ENCODE measurements around the gene NAA38.
A peak's percentile ranks its signal among the peaks of the same experiment; 100 is the strongest.

NAA38 gene

GRCh38 chr17:7833795-7834541 lies 23.4 kb downstream of the NAA38 start, which contains the start of gene KDM6B:
KDM6B (plus strand) TSS chr17:7834217; CDS start chr17:7845555, 11,338 bp downstream.
- no peak within 1 kb of the TSS; the same call in 1 of the 2 replicates for H2AFZ ChIP-seq (ENCODE audit: low read depth)
- H3K4me3 ChIP-seq (IDR thresholded peaks at IDR 0.05; ENCODE audit: insufficient read depth, low read depth, low read length) = no peak within 1 kb of the TSS
- TF ChIP-seq, protein P1, sequence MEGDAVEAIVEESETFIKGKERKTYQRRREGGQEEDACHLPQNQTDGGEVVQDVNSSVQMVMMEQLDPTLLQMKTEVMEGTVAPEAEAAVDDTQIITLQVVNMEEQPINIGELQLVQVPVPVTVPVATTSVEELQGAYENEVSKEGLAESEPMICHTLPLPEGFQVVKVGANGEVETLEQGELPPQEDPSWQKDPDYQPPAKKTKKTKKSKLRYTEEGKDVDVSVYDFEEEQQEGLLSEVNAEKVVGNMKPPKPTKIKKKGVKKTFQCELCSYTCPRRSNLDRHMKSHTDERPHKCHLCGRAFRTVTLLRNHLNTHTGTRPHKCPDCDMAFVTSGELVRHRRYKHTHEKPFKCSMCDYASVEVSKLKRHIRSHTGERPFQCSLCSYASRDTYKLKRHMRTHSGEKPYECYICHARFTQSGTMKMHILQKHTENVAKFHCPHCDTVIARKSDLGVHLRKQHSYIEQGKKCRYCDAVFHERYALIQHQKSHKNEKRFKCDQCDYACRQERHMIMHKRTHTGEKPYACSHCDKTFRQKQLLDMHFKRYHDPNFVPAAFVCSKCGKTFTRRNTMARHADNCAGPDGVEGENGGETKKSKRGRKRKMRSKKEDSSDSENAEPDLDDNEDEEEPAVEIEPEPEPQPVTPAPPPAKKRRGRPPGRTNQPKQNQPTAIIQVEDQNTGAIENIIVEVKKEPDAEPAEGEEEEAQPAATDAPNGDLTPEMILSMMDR (conservative IDR thresholded peaks at IDR 0.05; ENCODE audit: low read depth, low read length) = no peak
- H3K4me2 ChIP-seq = 0 out of 2 replicates have a peak within 1 kb of the TSS, but pooled peaks have one; percentile 29
- H3K27ac ChIP-seq = peak within 1 kb of the TSS; percentile 58
- H3K4me1 ChIP-seq (ENCODE audit: low read depth, poor library complexity, severe bottlenecking) = peaks cover 10% of the 10 kb centered on the region
- no peaks in the 10 kb centered on the region for H3K79me2 ChIP-seq (ENCODE audit: insufficient read depth, low read depth)
- H3K36me3 ChIP-seq (ENCODE audit: insufficient read depth) = no peaks in the 10 kb centered on the region
- H3K27me3 ChIP-seq (ENCODE audit: insufficient read depth, low read depth) = no peaks in the 10 kb centered on the region
- H3K9ac ChIP-seq = peak within 1 kb of the TSS; percentile 30; the same call in 1 of the 2 replicates
- no peaks in the 10 kb centered on the region for H4K20me1 ChIP-seq (ENCODE audit: insufficient read depth)

GRCh38 chr17:7833011-7833794 lies 24.2 kb downstream of the NAA38 start:
- Histone ChIP-seq H2AFZ (ENCODE audit: low read depth) (no peak overlapping the region; the same call in 1 of the 2 replicates), H3K36me3 (ENCODE audit: insufficient read depth) (no peaks in the 10 kb centered on the region), H4K20me1 (ENCODE audit: insufficient read depth) (no peaks in the 10 kb centered on the region), H3K4me1 (ENCODE audit: low read depth, poor library complexity, severe bottlenecking) (peaks cover 6% of the 10 kb centered on the region), H3K4me2 (0 out of 2 replicates have a peak overlapping the region, but pooled peaks have one; percentile 29), H3K27me3 (ENCODE audit: insufficient read depth, low read depth) (no peaks in the 10 kb centered on the region), H3K79me2 (ENCODE audit: insufficient read depth, low read depth) (no peaks in the 10 kb centered on the region), H3K4me3 (IDR thresholded peaks at IDR 0.05; ENCODE audit: insufficient read depth, low read depth, low read length) (no peak overlapping the region), H3K27ac (no peak overlapping the region), H3K9ac (no peak overlapping the region)
- TF ChIP-seq, protein P1 (conservative IDR thresholded peaks at IDR 0.05; ENCODE audit: low read depth, low read length) = no peak

DNA sequence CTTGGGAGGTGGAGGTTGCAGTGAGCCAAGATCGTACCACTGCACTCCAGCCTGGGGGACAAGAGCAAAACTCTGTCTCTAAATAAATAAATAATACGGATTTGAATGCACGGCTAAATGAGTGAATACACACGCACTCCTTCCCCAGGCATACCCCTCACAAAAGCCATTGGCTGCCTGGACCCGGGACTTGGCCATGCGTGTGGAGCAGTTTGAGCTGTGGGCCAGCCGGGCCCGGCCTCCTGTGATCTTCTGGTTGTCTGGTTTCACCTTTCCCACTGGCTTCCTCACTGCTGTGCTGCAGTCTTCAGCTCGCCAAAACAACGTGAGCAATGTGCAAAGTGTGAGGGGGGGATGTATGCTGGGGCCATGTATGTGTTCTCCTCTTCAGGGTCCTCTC lies 24.9 kb downstream of the NAA38 start:
- Histone ChIP-seq H3K27ac (no peak overlapping the region), H4K20me1 (ENCODE audit: insufficient read depth) (no peaks in the 10 kb centered on the region), H3K79me2 (ENCODE audit: insufficient read depth, low read depth) (no peaks in the 10 kb centered on the region), H3K9ac (no peak overlapping the region), H3K36me3 (ENCODE audit: insufficient read depth) (no peaks in the 10 kb centered on the region), H3K4me2 (no peak overlapping the region), H2AFZ (ENCODE audit: low read depth) (no peak overlapping the region), H3K4me3 (IDR thresholded peaks at IDR 0.05; ENCODE audit: insufficient read depth, low read depth, low read length) (no peak overlapping the region), H3K27me3 (ENCODE audit: insufficient read depth, low read depth) (no peaks in the 10 kb centered on the region), H3K4me1 (ENCODE audit: low read depth, poor library complexity, severe bottlenecking) (peaks cover 3% of the 10 kb centered on the region)
- TF ChIP-seq, protein P1 (conservative IDR thresholded peaks at IDR 0.05; ENCODE audit: low read depth, low read length) = no peak

DNA sequence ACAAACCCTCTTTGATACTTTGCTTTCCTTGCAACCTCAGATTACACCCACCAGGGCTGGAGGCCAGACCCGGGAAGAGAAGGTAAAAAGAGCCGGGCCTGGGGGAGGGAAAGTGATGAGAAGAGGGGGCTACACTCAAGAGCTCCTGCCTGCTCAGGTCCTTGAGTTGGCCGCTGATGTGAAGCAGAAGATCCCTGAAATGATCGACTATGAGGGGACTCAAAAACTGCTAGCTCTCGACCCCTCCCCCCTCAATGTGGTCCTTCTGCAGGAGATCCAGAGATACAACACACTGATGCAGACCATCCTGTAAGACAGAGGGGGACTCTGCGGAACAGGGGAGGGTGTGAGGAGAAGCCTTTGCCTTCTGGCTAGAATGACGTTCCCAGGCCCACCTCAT lies 26.1 kb downstream of the NAA38 start:
- no peak overlapping the region for H3K9ac ChIP-seq
- H3K79me2 ChIP-seq (ENCODE audit: insufficient read depth, low read depth) = no peaks in the 10 kb centered on the region
- H3K27ac ChIP-seq = no peak overlapping the region
- no peaks in the 10 kb centered on the region for H3K27me3 ChIP-seq (ENCODE audit: insufficient read depth, low read depth)
- H3K4me1 ChIP-seq (ENCODE audit: low read depth, poor library complexity, severe bottlenecking) = no peaks in the 10 kb centered on the region
- H4K20me1 ChIP-seq (ENCODE audit: insufficient read depth) = no peaks in the 10 kb centered on the region
- H3K4me2 ChIP-seq = no peak overlapping the region
- H3K36me3 ChIP-seq (ENCODE audit: insufficient read depth) = no peaks in the 10 kb centered on the region
- H2AFZ ChIP-seq (ENCODE audit: low read depth) = no peak overlapping the region
- H3K4me3 ChIP-seq (IDR thresholded peaks at IDR 0.05; ENCODE audit: insufficient read depth, low read depth, low read length) = no peak overlapping the region
- TF ChIP-seq, protein P1 (conservative IDR thresholded peaks at IDR 0.05; ENCODE audit: low read depth, low read length) = no peak
